GM15510 (cell line): ENCODE measurements around the gene MYRIP.

Experiments used
- POLR2A ChIP-seq: IDR thresholded peaks from 3 replicates; pipeline ENCODE4 v1.6.1; 2011; ENCODE audit warnings: borderline replicate concordance; ENCODE audit not compliant: insufficient read length; ENCODE audit errors: extremely low read depth

MYRIP gene

GRCh38 chr3:39911465-39912309, 102.3 kb downstream of the MYRIP start:
- TF ChIP-seq POLR2A: no peak

GRCh38 chr3:39915027-39915426, 105.6 kb downstream of the MYRIP start:
- TF ChIP-seq POLR2A: no peak

- no peak for TF ChIP-seq POLR2A
These were observed 107.8 kb downstream of the MYRIP start for GRCh38 chr3:39917065-39917773.

DNA sequence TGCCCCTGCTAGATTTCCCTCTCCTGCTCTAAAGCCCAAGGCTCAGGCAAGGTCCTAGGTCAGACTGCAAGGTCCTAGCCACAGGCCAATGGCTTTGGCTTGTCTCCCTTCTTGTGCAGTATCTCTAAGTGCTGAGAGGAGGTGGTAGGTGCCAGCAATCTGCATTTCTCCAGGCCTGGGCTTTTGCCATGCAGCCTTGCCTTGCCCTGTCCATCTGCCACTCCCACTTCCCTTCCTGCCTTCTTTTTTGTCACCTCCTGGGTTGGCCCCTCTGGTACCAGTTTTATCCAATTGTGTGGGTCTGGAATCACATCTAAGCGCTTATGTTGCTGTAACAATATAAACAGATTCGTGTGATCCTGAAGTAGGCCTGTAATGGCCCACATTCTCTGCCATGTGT, 109.9 kb downstream of the MYRIP start:
- TF ChIP-seq POLR2A: no peak

- TF ChIP-seq POLR2A: no peak
These were observed 110.9 kb downstream of the MYRIP start for GRCh38 chr3:39920271-39920670.

- TF ChIP-seq POLR2A: no peak
These were observed 118.1 kb downstream of the MYRIP start for GRCh38 chr3:39927479-39927878.

GRCh38 chr3:39933986-39934693, 124.7 kb downstream of the MYRIP start:
- TF ChIP-seq POLR2A: no peak

GRCh38 chr3:39934696-39935095, 125.3 kb downstream of the MYRIP start:
- TF ChIP-seq POLR2A: no peak

DNA sequence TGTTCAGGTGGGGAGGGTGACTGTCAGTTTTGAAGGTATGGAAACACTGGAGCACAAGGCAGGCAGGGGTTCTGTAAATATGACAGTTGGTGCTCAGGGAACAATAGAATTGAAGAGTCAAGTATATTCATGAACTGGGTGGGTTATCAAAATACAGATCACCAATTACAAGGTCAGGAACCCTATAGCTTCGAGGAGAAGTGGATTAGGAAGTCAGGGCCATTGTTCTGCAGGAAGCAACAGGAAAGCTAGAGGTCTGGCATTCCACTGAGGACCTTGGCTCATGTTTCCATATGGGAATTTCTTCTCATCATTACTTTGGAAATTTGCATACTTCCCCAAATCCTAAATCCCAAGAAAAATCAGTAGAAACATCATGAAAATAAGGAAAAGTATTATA, 125.9 kb downstream of the MYRIP start:
- no peak for TF ChIP-seq POLR2A

DNA sequence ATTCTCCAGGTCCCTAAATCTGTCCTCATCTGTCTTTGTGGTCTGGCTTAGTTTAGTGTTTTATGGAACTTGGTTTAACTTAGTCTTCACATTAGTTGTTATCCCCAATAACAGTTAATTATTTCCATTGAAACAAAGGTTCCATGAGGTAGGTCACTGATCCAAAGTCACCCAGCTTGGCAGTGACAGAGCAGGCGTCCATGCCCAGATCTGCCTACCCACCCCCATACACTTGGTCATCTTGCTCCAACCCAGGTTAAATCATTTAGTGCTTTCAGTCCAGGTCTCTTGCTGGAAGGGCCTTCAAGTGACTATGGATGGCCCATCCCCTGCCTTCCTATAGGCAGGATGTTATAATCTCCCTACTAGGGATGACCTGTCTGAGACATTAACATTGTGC, 127.4 kb downstream of the MYRIP start:
- no peak for TF ChIP-seq POLR2A

DNA sequence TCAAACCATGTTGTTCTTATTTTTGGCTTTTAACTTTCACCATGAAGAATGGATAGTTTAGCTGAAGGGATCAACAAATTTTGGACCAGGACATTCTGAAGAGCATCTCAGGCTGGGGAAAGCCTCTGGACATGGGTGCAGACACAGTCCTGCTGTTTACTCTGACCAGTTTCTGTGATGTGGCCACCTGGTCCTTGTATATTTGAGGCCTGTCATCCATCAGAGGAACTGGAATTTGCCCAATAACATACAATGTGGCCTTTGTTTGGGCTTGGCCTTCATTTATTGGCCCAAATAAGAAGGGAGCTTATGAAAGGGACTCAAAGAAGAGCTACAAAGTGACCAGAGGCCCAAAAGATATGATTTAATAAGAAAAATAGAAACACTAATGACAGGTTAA, 127.9 kb downstream of the MYRIP start:
- TF ChIP-seq POLR2A: no peak

DNA sequence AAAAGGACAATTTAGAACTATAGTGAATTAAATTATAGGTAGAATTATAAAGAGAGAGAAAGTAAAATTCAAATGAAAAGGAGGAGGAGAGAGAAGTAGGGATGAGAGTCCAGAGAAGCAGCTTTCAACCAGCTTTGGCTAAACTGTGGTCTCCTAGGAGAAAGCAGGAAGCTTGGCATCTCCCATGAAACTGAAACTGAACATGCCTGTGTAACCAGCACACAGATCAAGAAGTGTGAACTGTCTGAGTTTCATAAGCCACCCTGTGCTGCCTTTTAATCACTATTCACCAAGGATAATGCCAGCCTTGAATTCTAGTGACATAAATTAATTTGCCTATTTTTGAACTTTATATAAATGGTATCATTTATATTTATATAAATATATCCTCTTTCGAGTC, 128.5 kb downstream of the MYRIP start:
- no peak for TF ChIP-seq POLR2A

GRCh38 chr3:39941931-39942330, 132.5 kb downstream of the MYRIP start:
- TF ChIP-seq POLR2A: no peak

DNA sequence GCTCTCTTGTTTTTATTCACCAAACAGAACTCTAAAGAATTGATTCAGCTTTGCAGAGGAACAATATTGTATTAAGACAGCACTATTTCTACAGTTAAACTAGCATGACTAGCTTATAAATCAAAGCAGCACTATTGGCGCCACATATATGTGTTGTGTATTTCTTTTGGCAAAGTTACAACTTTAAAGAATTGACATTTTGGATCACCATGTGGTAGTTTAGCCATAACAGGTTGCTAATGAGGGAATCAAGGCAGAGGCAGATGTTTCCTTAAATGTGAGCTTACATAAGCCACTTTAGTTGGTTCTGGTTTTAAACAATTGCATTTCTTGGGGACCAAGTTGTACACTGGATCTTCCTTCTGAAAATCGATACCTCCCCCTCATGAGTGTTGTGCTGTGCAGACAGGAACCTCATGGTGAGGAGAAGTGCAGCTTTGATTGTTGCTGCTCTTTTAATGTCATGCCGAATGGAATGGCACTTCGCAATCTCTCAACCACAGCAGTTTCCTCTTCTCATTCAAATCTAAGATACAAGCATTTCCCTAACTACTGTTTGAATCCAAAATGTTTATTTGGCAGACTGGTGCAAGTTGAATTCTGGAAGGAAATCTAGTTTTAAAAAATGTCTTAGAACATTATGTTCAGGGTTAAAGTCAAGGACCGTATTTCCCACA, 151.2 kb downstream of the MYRIP start:
- TF ChIP-seq POLR2A: no peak

DNA sequence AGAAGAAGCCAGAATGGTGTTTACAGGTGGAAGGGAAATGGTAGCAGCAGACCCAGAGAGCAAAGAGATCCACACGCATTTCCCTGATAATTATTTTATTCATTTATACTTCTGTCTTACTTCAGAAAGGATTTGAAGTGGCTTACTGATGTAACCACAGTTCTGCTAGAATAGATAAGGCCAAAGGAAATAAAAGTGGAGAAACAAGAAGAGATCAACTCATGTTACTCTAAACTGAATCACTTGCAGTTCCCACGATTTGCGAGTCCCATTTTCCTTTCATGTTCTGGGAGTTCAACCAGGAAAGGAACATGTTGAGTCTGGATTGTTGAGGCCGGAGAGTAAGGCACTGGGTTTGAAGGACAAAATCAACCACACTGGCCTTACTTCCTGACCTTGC, 151.8 kb downstream of the MYRIP start:
- TF ChIP-seq POLR2A: no peak
